Endothelial cell of umbilical vein (primary cell): Measurements from ENCODE around the gene MIOS. TPM values are rescaled to one million over a fixed set of nuclear protein-coding genes. Genes with fewer than 3 reads are reported as not detected.

Source experiments
- BruUV-seq: library from RNA; stranded (reverse); fragments of 400-500 nt; replicated peaks from 2 replicates; lab custom pipeline; 2021; lab: Mats Ljungman, UMichigan
- CTCF ChIA-PET: fragments of 300-600, 350-600 bp; sonication (Branson Sonifier 250); formaldehyde crosslinking; loops from one replicate; lab custom pipeline; 2021; ENCODE audit warnings: antibody characterized with exemption, inconsistent platforms; lab: Charles Lee
- POLR2A ChIA-PET: fragments of 300-600, 350-600 bp; sonication (Branson Sonifier 250); formaldehyde crosslinking; loops from one replicate; lab custom pipeline; 2021; ENCODE audit warnings: antibody characterized with exemption, inconsistent platforms; lab: Charles Lee
- DNase-seq: peaks from one replicate; pipeline ENCODE4 v3.0.0-alpha.2; 2011; ENCODE audit warnings: low read depth, low spot score
- FAIRE-seq: peaks from 2 replicates; lab custom pipeline; 2011; peaks lifted over from hg19 to GRCh38; lab: Jason Lieb, UNC
- H2AFZ ChIP-seq: 2 replicates; pipeline ENCODE4 v1.6.0; 2012; ENCODE audit warnings: low read depth, low read length, control low read depth, inconsistent platforms
- H3K27ac ChIP-seq: 2 replicates; pipeline ENCODE4 v1.5.1; 2011; ENCODE audit warnings: low read depth, mild to moderate bottlenecking, control low read depth, low read length, moderate library complexity; ENCODE audit not compliant: insufficient read depth
- H3K27me3 ChIP-seq, 2 experiments: 2 replicates each; pipeline versions ENCODE4 v1.6.0 to v1.6.1; 2011; ENCODE audit warnings: low read length in 2 of 2, mixed read lengths in 1 of 2; ENCODE audit not compliant: control insufficient read depth in 2 of 2, insufficient read depth in 2 of 2
- H3K36me3 ChIP-seq, 2 experiments: 2 replicates in 1 of 2; 3 replicates in 1 of 2; pipeline ENCODE4 v1.5.1; 2011; ENCODE audit warnings: low read length in 2 of 2, mild to moderate bottlenecking in 1 of 2, moderate library complexity in 1 of 2; ENCODE audit not compliant: control insufficient read depth in 2 of 2, insufficient read depth in 2 of 2; ENCODE audit errors: extremely low read depth in 1 of 2
- H3K4me1 ChIP-seq: 3 replicates; pipeline ENCODE4 v1.5.1; 2011; ENCODE audit warnings: mild to moderate bottlenecking, low read length; ENCODE audit not compliant: control insufficient read depth, insufficient read depth; ENCODE audit errors: extremely low read depth
- H3K4me2 ChIP-seq: 2 replicates; pipeline ENCODE4 v1.6.1; 2011; ENCODE audit warnings: low read length, control low read depth, mixed read lengths; ENCODE audit not compliant: insufficient read depth
- H3K4me3 ChIP-seq, 3 experiments: fragments of 200-600 bp in 1 of 3; sonication (generic), shearing (Covaris generic) in 1 of 3; replicated peaks in 1 of 3; 2 replicates each; pipeline ENCODE4 v1.5.1; 2011 to 2016; ENCODE audit warnings: control low read depth in 3 of 3, low read length in 3 of 3, mild to moderate bottlenecking in 2 of 3, inconsistent platforms in 1 of 3, low read depth in 1 of 3, moderate library complexity in 1 of 3; ENCODE audit not compliant: insufficient read depth in 1 of 3
- H3K79me2 ChIP-seq: 2 replicates; pipeline ENCODE4 v1.6.0; 2012; ENCODE audit warnings: low read length, inconsistent platforms; ENCODE audit not compliant: control insufficient read depth, insufficient read depth
- H3K9ac ChIP-seq: replicated peaks from 2 replicates; pipeline ENCODE3; 2011; ENCODE audit warnings: low read length, control low read depth; ENCODE audit not compliant: insufficient read depth; ENCODE audit errors: extremely low read depth
- H3K9me1 ChIP-seq: replicated peaks from 3 replicates; pipeline ENCODE4 v1.6.0; 2011; ENCODE audit warnings: mild to moderate bottlenecking, low read length; ENCODE audit not compliant: control insufficient read depth, insufficient read depth; ENCODE audit errors: extremely low read depth
- H3K9me3 ChIP-seq: replicated peaks from 2 replicates; pipeline ENCODE4 v1.5.1; 2012; ENCODE audit warnings: low read length, inconsistent platforms; ENCODE audit not compliant: control insufficient read depth, insufficient read depth
- H4K20me1 ChIP-seq: replicated peaks from 2 replicates; pipeline ENCODE3; 2011; ENCODE audit warnings: mild to moderate bottlenecking, low read length; ENCODE audit not compliant: control insufficient read depth, insufficient read depth; ENCODE audit errors: extremely low read depth
- EZH2 ChIP-seq: IDR thresholded peaks from 2 replicates; pipeline ENCODE4 v1.6.1; 2012; ENCODE audit warnings: borderline replicate concordance, low read depth, mild to moderate bottlenecking, moderate library complexity, low read length, inconsistent platforms; ENCODE audit not compliant: severe bottlenecking
- FOS ChIP-seq: IDR thresholded peaks from 2 replicates; pipeline ENCODE4 v1.6.1; 2011; ENCODE audit warnings: mild to moderate bottlenecking, low read length, moderate library complexity, borderline replicate concordance; ENCODE audit not compliant: insufficient read depth
- GATA2 ChIP-seq: IDR thresholded peaks from 2 replicates; pipeline ENCODE4 v1.7.0; 2011; ENCODE audit warnings: low read depth, mild to moderate bottlenecking, moderate library complexity, mixed read lengths, low read length; ENCODE audit not compliant: insufficient read length, insufficient read depth
- JUN ChIP-seq: IDR thresholded peaks from 2 replicates; pipeline ENCODE4 v1.6.1; 2011; ENCODE audit warnings: borderline replicate concordance, low read depth; ENCODE audit not compliant: insufficient read length, insufficient read depth
- POLR2A ChIP-seq: IDR thresholded peaks from 2 replicates; pipeline ENCODE4 v1.6.1; 2012; ENCODE audit warnings: low read depth, mild to moderate bottlenecking, control low read depth, low read length
- POLR2AphosphoS5 ChIP-seq: IDR thresholded peaks from 2 replicates; pipeline ENCODE4 v1.6.1; 2012; ENCODE audit warnings: low read depth, mild to moderate bottlenecking, control low read depth, low read length, moderate library complexity; ENCODE audit not compliant: insufficient read depth
- dilution Hi-C: fragments of 300-500 bp; cut with MboI; formaldehyde crosslinking; loops from one replicate; pipeline ENCODE4 v1.15.0; 2019; ENCODE audit warnings: low sequenced_read_pairs; ENCODE audit not compliant: extremely low pct_ligation_motif_present
- intact Hi-C: fragments of 100-400 bp; cut with micrococcal nuclease; formaldehyde crosslinking; loops from one replicate; pipeline ENCODE4 v1.10.0; 2022
- polyA plus RNA-seq, 4 experiments: library from polyadenylated mRNA; depleted of rRNA in 3 of 4; stranded (reverse) in 3 of 4; unstranded in 1 of 4; fragments of >200 nt; gene quantifications; 2 replicates each; pipeline versions ENCODE4 v1.2.1 to v1.2.3, GENCODE V29; 2011 to 2012; ENCODE audit warnings: missing spikeins in 1 of 4
- total RNA-seq: library from RNA; stranded (reverse); gene quantifications from 2 replicates; pipeline ENCODE4 v1.2.3, GENCODE V29; 2021
- TF ChIP-seq, protein P1 (sequence below): IDR thresholded peaks from 2 replicates; pipeline ENCODE4 v1.6.1; 2011; ENCODE audit not compliant: insufficient read depth, insufficient read length
- TF ChIP-seq, protein P2 (sequence below), 2 donors: IDR thresholded peaks; 1 replicate in 1 of 2; 2 replicates in 1 of 2; pipeline ENCODE4 v1.5.1; 2011; ENCODE audit warnings: low read length in 2 of 2, mild to moderate bottlenecking in 2 of 2, moderate library complexity in 2 of 2, control low read depth in 1 of 2, inconsistent platforms in 1 of 2, low read depth in 1 of 2; ENCODE audit not compliant: insufficient read depth in 1 of 2; ENCODE audit errors: extremely low read depth in 1 of 2

Gene MIOS
- total and polyA plus RNA-seq, 2 donors (not counting 3 experiments of a cell fraction or from before 2014, with no cell fraction given): 8.5 to 16.8 TPM

DNA sequence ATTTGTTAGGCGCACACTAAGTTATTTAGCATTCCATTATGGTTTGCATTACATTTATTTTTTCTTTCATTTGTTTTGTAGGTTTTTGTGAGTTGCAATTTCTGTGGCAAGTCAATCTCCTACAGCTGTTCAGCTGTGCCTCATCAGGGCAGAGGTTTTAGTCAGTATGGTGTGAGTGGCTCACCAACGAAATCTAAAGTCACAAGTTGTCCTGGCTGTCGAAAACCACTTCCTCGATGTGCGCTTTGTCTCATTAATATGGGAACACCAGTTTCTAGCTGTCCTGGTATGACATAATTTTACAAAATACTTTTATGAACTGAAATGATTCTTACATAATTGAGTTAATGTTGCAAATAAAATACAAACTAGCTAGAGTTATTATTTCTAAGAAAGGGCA lies 29.5 kb downstream of the MIOS start:
- intact Hi-C loops: loop anchor here (5.0 kb wide), 1 partner anchor 41 kb away; no protein-coding TSS in a partner anchor
- CTCF ChIA-PET: interaction anchor here (1.1 to 2.8 kb wide), 6 partner anchors 85 to 700 kb away, joined by 3 to 49 read pairs (median 9); no protein-coding TSS in a partner anchor
- no peak for FAIRE-seq

More for the DNA sequence above, 29.5 kb downstream of the MIOS start:
- no peak for DNase-seq
- H2AFZ ChIP-seq: no peak overlapping the region
- H3K9me1 ChIP-seq: no peaks in the 10 kb centered on the region
- no peaks in the 10 kb centered on the region for H3K4me1 ChIP-seq
- no peaks in the 10 kb centered on the region for H3K27me3 ChIP-seq
- BruUV-seq: no TSS peak
- dilution Hi-C loops: no loop called here
- POLR2A ChIA-PET: no interaction called here
- H3K36me3 ChIP-seq: no peaks in the 10 kb centered on the region
- no peaks in the 10 kb centered on the region for H3K79me2 ChIP-seq
- no peaks in the 10 kb centered on the region for H3K9me3 ChIP-seq
- H3K27ac ChIP-seq: no peak overlapping the region
- H3K9ac ChIP-seq: no peak overlapping the region
- H3K4me3 ChIP-seq: no peak overlapping the region
- no peaks in the 10 kb centered on the region for H4K20me1 ChIP-seq
- no peak overlapping the region for H3K4me2 ChIP-seq
- no peak for TF ChIP-seq GATA2
- TF ChIP-seq, protein P1, sequence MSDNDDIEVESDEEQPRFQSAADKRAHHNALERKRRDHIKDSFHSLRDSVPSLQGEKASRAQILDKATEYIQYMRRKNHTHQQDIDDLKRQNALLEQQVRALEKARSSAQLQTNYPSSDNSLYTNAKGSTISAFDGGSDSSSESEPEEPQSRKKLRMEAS: no peak
- TF ChIP-seq EZH2: no peak
- TF ChIP-seq POLR2A: no peak
- TF ChIP-seq JUN: no peak
- TF ChIP-seq POLR2AphosphoS5: no peak
- no peak for TF ChIP-seq FOS
- TF ChIP-seq, protein P2, sequence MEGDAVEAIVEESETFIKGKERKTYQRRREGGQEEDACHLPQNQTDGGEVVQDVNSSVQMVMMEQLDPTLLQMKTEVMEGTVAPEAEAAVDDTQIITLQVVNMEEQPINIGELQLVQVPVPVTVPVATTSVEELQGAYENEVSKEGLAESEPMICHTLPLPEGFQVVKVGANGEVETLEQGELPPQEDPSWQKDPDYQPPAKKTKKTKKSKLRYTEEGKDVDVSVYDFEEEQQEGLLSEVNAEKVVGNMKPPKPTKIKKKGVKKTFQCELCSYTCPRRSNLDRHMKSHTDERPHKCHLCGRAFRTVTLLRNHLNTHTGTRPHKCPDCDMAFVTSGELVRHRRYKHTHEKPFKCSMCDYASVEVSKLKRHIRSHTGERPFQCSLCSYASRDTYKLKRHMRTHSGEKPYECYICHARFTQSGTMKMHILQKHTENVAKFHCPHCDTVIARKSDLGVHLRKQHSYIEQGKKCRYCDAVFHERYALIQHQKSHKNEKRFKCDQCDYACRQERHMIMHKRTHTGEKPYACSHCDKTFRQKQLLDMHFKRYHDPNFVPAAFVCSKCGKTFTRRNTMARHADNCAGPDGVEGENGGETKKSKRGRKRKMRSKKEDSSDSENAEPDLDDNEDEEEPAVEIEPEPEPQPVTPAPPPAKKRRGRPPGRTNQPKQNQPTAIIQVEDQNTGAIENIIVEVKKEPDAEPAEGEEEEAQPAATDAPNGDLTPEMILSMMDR (IDR thresholded peaks at IDR 0.05; ENCODE audit: extremely low read depth in 1 of 2, insufficient read depth in 1 of 2, low read depth in 1 of 2, low read length in 2 of 2): no peak
